GM21526 (cell line): ENCODE results near the gene RPUSD3.

Experiments
- ATAC-seq: cut with Tn5 transposase; IDR thresholded peaks from one replicate; pipeline ENCODE4 v1.9.1; 2021; ENCODE audit warnings: moderate library complexity; ENCODE audit not compliant: unreplicated experiment, low FRiP score

The RPUSD3 gene

DNA sequence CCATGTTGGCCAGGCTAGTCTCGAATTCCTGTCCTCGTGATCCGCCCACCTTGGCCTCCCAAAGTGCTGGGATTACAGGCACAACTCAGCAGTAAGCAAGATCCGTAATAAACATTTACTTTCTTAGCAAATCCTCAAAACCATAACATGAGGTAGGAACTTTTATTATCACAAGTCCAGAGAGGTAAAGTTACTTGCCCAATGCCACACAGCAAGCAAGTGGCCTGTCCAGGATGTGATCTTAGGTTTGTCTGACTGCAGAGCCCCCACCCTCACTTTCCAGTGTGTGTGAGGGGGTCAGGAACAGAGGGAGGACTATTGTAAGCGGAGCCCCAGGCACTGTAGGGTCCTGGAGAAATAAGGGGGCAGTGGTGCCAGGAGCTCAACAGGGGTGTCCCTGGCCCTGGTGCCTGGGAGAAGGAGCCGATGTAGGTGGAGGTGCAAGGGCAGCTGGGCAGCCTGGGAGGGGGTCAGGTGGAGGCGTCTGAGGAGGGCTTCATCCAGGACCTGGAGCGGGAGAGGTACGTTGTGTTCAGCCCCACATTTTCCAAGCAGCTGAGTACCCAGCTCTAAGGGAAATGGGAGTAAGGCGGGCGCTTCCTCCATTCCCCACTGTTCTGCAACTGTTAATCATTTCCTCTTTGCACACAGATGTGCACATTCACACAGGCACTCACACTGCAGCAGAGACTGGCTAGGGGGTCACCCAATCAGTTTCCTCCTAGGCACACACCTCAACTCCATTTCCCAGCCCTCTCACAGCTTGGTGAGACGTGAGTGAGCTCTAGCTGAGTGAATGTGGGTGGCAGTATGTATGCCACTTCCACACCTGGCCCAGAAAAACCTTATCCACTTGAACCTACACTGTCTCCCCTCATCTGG lies 5.9 kb downstream of the RPUSD3 start:
- no peak for ATAC-seq

DNA sequence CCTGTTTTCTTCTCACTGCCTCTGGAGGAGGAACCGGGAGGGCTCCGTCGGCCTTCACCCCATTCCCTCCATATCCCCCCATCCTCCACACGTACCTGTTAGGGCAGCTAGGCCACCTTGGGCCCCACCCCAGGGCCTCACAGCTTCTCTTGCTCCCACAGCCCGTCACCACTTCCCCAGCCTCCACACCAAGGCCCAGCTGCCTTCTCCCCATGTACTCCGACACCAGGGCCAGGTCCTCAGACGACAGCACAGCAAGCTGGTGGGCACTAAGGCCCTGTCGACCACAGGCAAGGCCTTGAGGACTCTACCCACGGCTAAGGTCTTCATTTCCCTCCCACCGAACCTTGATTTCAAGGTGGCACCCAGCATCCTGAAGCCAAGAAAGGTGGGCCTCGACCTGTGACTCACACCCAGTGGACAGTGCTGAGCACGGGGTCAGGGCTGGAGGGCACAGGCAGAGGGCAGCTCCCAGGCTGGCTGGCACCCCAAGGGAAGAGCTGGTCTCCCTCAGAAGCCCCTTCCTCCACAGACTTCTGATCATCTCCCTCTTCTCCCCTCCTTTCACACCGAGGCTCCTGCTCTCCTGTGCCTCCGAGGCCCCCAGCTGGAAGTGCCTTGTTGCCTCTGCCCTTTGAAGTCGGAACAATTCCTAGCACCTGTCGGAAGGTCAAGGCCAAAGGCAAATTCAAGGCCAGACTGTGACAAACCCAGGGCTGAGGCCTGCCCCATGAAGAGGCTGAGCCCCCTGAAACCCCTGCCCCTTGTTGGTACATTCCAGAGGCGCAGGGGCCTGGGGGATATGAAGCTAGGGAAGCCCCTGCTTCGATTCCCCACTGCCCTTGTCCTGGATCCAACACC lies 9.1 kb downstream of the RPUSD3 start:
- no peak for ATAC-seq

DNA sequence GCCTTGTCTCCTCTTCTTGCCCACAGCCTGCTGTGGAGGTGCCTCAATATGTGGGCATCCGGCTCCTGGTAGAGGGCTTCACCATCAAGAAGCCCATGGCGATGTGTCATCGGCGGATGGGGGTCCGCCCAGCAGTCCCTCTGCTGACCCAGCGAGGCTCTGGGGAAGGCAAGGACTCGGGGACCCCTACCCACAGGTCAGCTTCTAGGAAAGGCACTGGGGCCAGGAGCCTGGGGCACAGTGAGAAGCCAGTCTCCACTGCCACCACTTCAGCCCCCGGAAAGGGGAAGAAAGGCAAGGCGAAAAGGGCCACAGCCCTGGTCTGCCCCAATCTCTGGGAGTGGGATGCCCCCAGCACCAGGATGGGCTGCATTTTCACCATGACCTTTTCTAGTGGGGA lies 10.7 kb downstream of the RPUSD3 start:
- no peak for ATAC-seq

DNA sequence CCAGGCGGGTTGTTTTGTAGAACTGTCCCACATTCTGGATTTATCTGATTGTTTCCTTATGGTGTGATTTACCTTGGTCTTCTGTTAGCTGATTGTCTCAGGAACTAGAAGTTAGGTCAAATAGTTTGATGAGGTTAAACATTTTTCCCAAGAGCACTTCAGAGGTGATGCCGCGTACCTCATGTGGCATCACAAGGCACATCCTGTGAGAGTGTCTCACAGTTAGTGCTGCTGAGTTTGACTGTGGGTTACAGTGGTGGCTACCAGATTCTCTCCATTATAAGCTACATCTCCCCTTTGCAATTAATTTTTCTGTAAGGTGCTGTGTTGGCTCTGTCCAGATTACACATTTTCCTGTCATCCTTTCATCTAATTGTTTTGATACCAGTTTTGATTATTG lies 12.6 kb downstream of the RPUSD3 start:
- ATAC-seq = no peak

DNA sequence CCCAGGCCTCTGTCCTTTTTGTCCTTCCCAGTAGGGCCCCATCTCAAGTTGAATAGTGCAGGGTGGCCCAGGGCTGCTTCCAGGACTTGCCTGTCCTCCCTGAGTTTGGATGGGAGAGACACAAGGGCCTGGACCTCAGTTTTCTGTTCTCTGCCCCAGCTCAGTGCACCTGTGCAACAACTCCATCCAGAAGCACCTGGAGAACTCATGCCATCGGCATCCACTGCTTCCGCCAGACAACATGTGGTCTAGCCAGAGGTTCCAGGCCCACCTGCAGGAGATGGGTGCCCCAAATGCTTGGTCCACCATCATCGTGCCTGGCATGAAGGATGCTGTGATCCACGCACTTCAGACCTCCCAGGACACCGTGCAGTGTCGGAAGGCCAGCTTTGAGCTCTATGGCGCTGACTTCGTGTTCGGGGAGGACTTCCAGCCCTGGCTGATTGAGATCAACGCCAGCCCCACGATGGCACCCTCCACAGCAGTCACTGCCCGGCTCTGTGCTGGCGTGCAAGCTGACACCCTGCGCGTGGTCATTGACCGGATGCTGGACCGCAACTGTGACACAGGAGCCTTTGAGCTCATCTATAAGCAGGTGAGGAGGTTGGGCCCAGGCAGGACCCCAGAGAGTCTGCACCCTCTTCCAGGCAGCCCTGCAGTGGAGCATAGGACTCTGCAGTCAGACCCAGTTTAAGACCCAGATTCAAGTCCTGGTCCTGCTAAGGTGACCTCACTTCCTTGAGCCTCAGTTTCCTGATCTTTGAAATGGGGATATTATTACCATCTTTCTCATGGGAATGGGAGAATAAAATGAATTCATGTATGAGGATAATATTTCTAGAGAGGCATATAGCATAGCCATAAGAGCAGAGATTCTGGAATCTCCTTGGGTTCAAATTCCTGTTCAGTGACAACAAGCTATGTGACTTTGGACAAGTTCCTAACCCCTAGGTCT lies 14.7 kb downstream of the RPUSD3 start:
- ATAC-seq = no peak

DNA sequence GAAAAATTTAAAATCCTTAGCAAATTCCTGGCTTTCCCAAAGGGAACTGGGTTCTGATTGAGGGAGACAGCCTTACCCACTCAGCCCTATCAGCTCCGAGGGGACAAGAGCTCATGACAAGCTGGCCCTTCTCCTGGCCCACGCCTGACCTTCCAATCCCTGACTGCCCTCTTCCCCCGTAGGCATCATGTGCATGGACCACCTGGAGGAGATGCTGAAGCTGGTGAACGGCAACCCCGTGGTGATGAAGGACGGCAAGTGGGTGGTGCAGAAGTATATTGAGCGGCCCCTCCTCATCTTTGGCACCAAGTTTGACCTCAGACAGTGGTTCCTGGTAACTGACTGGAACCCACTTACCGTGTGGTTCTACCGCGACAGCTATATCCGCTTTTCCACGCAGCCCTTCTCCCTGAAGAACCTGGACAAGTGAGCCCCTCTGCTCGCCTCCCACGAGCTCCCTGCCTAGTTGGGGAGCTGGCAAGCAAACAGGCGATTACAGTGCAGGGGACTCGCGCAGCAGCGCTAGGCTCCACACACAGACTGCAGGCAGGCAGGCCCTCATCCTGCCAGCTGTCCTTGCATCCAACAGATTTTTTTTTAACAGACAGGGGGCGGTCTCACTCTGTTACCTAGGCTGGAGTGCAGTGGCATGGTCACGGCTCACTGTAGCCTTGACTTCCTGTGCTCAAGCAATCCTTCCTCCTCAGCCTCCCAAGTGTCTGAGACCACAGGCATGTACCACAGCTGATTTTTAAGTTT lies 16.8 kb downstream of the RPUSD3 start:
- ATAC-seq = no peak

DNA sequence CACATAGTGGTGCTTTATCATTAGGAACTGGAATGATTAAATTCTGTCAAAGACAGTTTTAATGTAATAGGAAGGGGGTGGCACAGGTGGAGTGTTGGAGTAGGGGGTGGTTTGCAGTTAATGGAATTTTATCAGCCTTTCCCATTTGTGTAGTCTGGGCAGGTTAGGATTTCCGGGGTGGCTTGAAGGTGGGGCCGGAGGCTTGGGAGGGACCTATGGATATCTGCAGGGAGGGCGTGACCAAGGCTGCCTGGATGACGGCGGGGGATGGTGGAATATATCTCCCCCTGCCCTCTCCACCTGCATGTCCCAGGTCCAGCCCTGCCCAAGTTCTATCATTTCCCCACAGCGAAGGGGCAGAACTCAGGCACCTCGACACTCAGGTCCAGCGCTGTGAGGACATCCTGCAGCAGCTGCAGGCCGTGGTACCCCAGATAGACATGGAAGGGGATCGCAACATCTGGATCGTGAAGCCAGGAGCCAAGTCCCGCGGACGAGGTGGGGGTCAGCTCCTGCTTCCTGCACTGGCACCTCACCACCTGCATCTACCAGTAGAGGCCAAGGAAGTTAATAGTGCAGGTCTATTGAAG lies 18.3 kb downstream of the RPUSD3 start:
- no peak for ATAC-seq

DNA sequence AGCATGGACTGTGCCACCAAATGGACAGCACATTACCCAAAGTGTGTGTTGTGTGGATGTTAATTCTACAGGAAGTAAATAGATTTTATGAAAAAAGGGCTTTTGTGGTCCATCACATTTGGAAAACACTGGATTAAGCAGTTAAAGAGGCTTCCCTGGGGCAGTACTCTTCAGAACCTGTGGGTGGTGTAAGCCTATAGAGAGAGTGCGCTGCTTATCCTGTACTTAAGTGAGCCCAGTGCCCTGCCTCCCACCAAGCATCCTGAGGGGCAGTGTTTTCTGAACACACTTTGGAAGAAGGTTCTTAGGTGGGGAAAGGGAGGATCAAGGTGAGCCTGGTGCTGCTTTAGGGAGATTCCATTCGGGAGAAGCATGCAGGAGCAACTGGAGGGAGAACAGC lies 22.9 kb downstream of the RPUSD3 start:
- ATAC-seq = no peak

DNA sequence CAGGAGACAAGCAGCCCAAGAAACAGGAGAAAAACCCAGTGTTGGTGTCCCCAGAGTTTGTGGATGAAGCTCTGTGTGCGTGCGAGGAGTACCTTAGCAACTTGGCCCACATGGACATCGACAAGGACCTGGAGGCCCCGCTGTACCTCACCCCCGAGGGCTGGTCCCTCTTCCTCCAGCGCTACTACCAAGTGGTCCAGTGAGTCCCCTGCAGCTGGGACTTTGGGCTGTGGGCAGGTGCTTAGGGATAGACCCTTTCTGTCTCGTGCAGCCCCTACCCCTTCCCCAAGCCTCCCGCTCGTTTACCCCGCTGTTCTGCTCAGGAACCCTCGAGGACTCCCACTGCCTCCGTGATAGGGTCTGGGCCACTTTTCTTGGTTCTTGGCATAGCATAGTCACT lies 23.3 kb downstream of the RPUSD3 start:
- no peak for ATAC-seq

DNA sequence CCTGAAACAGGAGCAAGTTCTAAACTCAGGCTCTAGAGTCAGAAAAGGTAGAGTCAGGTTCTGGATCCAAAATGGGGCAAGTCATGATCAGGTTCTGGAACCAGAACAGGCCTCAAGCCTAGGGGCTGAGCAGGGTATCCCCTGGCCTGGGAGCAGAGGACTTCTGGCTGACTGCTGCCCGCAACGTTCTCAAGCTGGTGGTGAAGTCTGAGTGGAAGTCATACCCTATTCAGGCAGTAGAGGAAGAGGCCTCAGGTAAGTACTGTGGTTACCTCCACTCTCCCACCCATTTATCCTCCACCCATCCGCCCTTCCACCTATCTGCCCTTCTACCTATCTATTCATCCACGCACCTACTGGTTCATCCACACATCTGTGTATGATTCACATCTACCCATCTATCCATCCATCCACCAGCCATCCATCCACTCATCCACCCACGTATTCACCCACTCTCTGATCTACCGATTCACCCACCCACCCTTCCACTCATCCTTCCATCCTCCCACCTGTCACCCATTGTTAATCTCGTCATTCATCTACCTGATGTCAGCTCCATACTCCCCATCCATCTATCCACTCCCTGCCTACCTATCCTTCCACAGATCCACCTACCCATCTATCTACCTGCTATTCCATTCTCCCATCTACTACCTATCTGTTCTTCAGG lies 25.0 kb downstream of the RPUSD3 start:
- ATAC-seq = no peak

DNA sequence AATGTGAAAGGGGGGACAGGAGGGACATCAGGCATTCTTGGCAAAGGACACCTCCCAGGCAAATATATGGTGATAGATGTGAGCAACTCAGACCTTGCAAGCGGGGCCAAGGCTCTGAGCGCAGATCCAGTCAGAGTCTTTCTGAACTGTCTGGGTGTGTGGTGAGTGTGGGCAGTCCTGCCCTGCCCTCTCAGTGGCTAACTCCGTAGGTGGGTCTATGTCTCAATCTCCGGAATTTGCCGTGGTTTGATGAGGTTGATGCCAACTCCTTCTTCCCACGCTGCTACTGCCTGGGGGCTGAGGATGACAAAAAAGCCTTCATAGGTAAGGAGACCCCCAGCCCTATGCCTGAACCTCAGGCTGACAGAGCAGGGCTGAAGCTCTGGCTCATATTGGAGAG lies 26.4 kb downstream of the RPUSD3 start:
- ATAC-seq = no peak

DNA sequence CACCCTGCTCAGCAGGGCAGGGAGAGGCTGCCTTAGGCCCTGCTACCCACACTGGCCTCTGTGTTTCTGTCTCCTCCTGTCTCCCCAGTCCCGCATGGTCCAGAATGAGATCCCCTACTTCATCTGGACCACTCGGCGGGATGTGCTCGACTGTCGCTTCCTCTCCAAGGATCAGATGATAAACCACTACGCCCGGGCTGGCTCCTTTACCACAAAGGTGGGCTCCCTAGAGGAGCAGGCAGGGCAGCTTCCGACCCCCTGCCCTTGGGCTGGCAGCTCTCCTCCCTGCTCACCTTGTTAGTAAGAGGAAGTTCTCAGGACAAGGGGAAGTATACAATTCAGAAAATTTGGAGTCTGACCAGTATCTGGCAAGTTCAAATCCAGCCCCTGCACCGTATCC lies 27.8 kb downstream of the RPUSD3 start:
- no peak for ATAC-seq

DNA sequence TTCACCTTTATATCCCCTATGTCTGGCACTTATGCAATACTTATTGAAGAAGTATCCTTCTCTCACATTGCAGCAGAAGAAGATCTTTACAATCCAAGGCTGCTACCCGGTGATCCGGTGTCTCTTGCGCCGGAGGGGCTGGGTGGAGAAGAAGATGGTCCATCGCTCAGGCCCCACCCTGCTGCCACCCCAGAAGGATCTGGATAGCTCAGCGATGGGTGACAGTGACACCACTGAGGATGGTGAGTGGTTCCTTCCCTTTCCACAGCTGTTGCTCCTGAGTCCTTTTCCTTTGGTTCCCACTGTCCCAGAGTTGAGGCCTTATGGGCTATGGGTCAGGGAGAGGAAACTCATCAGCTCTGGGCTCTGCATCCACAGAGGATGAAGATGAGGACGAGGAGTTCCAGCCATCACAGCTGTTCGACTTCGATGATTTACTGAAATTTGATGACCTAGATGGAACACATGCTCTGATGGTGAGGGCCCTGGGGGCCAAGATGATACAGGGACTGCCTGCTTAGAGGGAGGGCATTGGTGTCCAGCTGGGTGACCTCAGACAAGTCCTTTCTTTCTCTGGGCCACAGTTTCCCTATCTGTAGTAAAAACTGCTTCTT lies 30.8 kb downstream of the RPUSD3 start:
- ATAC-seq = no peak

DNA sequence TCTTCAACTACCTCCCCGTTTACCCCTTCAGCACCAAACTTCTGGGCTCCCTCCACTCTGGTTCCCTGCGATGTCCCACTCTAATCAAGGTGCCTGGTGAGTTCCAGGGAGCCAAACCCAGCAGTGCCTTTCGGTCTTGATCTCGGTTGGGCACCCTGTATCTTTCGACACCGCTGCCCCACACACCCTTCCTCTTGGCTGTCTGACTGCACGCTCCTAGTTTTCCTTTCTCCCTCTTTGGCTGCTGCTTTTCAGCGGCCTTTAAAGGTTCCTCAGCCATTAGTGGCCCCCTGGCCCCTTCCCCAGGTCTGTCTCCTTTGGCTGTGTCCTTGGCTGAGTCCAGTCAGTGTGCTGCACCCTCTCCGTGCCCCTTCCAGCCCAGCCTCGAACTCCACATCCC lies 33.0 kb downstream of the RPUSD3 start:
- no peak for ATAC-seq

DNA sequence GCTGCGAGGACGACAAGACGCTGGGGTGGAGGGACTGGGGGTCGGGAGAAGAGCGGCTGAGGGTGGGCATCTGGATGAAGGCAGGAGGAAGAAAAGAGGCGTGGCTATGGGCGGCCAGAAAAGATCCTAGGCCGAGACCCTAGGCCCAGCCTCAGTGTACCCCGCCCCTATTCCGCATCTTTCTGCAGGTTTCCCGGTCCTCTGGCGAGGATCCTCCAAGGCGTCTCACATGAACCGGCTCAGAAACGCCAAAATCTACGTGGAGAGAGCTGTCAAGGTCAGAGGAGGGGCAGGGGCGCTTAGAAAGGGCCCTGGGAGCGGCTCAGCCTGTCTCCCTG lies 33.4 kb downstream of the RPUSD3 start:
- ATAC-seq = no peak

DNA sequence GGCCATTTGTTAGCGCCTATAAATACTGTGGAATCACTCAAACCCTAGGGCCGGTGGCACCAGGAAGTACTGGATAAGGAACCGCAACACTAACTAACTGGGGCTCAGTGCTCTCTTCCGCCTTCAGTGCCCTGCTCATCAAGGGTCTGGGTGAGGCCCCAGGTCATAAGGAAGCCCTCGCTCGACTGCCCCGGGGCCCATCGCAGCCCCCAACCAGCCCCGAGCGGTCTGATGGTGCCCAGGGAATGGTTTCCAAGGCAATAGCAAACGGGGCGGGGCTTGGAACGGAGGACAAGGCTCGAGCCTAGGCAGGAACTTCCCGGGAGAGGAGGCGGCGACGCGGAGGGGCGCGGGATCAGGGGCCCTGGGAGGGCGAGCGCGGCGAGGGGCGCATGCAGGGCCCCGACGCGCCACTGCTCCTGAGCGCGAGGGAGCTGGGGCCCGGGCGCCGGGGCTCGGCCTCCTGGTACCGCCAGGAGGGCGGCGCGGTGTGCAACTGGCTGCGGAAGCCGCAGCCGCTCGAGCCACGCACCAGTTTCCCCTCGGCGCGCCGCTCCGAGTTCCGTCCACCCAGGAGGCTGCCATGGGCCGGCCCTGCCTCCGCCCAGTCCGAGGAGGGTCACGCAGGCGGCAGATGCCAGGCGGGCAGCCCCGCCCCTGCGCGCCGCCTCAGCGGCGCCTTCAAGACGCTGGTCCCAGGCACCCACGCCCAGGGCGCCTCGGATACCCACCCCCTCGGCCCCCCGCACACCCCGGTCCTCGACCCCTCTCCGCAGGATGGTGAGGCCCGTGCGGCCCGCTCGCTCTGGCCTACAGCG lies 34.0 kb downstream of the RPUSD3 start, which contains the start of gene TTLL3:
TTLL3 (plus strand) TSS at position 648 of the 818 bp plus-strand sequence. CDS start 400 bp downstream, outside the sequence.
- no peak for ATAC-seq

DNA sequence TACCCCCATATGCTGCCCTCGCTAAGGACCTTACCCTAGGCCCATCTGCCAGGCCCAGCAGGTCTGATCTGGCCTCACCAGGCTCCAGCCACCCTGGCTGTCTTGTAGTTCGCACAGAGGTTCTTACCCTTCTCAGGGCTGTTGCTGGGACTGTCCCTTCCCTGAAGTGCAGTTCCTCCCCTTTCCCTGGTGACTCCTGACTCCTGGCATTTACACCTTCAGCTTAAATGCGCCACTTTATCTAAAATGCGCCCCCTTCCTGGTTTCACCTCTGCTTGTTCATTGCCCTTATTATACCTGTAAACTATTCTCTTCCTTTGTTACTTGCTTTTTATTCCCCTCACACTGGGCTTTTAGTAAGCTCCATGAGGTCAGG lies 34.6 kb downstream of the RPUSD3 start:
- ATAC-seq = no peak
